ENCODE data around the gene CTNND1.
"Not testable (repeated sequence)": the region's sequence is repeated elsewhere in the genome, so short reads cannot be mapped to it uniquely, and the experiment has no call there.

CTNND1 gene, protein sequence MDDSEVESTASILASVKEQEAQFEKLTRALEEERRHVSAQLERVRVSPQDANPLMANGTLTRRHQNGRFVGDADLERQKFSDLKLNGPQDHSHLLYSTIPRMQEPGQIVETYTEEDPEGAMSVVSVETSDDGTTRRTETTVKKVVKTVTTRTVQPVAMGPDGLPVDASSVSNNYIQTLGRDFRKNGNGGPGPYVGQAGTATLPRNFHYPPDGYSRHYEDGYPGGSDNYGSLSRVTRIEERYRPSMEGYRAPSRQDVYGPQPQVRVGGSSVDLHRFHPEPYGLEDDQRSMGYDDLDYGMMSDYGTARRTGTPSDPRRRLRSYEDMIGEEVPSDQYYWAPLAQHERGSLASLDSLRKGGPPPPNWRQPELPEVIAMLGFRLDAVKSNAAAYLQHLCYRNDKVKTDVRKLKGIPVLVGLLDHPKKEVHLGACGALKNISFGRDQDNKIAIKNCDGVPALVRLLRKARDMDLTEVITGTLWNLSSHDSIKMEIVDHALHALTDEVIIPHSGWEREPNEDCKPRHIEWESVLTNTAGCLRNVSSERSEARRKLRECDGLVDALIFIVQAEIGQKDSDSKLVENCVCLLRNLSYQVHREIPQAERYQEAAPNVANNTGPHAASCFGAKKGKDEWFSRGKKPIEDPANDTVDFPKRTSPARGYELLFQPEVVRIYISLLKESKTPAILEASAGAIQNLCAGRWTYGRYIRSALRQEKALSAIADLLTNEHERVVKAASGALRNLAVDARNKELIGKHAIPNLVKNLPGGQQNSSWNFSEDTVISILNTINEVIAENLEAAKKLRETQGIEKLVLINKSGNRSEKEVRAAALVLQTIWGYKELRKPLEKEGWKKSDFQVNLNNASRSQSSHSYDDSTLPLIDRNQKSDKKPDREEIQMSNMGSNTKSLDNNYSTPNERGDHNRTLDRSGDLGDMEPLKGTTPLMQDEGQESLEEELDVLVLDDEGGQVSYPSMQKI

GRCh38 chr11:57761301-57762234, at the start of gene CTNND1:
TSS of gene CTNND1 (plus strand) at chr11:57761802. CDS start at chr11:57791479, 29,677 bp downstream.
- TF ChIP-seq CTCF (conservative IDR thresholded peaks at IDR 0.05; ENCODE audit: low read depth, low read length): peak; percentile 17
- H3K4me3 ChIP-seq (ENCODE audit: low read depth, low read length): peak within 1 kb of the TSS; percentile 72
- peak; percentile 99 for DNase-seq (ENCODE audit: low read depth)

DNA sequence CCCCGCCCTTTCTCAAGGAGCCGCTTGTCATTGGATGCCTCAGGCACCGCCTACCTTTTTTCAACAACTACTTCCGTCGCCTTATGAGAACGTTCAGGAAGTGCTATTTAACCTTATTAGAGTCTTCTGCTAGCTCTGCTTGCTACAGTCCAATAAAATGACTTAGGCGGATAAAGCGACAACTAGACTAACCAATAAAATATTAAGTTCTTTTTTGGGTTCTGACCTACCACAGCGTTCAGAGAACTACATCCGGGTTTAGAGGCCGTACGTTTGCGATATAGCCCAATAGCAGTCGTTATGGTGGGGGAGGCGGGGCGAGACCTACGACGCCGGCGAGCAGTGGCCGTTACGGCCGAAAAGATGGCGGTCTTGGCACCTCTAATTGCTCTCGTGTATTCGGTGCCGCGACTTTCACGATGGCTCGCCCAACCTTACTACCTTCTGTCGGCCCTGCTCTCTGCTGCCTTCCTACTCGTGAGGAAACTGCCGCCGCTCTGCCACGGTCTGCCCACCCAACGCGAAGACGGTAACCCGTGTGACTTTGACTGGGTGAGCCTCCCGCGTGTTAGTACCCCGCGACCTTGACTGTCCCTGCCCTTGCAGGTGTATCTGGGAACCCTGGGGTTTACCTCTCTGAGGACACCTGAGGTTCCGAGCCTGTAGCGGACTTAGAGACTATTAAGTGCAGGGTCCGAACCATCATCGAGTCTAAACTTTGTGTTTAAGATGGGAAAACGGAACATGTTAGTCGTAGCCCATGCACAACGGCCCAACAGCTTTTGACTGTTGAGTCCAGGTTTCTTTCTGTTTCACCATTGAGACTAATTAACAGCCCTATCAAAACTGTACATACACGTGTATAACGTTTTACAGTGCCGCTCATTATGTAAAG, 49.1 kb upstream of the CTNND1 start, which contains the start of gene TMX2:
TMX2 (plus strand) TSS at position 338 of the 895 bp plus-strand sequence; CDS start at position 364, 26 bp downstream.
- peak; percentile 100 for DNase-seq (ENCODE audit: low read depth)
- no peak for TF ChIP-seq CTCF (conservative IDR thresholded peaks at IDR 0.05; ENCODE audit: low read depth, low read length)
- peak within 1 kb of the TSS; percentile 96 for H3K4me3 ChIP-seq (ENCODE audit: low read depth, low read length)

DNA sequence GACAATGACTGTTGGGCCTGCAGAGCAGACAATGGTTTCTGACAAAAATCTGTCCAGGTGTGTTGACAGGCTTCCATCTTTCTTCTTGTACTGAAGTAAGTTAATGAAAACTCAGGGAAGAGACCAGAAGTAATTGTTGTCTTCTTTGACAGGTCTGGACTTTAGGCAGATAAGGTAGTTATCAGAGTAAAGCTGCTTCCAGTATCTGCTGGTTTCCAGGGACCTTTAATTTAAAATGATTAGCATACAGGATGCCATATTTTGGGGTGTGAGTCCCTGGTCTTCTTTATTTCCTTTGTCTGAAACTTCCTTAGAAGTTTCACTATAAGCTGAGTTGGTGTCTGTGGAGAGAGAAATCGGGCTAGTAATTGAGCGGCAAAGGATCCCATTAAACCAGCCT, 47.8 kb upstream of the CTNND1 start:
- DNase-seq (ENCODE audit: low read depth): no peak
- peak overlapping the region; percentile 96 for H3K4me3 ChIP-seq (ENCODE audit: low read depth, low read length)
- no peak for TF ChIP-seq CTCF (conservative IDR thresholded peaks at IDR 0.05; ENCODE audit: low read depth, low read length)

DNA sequence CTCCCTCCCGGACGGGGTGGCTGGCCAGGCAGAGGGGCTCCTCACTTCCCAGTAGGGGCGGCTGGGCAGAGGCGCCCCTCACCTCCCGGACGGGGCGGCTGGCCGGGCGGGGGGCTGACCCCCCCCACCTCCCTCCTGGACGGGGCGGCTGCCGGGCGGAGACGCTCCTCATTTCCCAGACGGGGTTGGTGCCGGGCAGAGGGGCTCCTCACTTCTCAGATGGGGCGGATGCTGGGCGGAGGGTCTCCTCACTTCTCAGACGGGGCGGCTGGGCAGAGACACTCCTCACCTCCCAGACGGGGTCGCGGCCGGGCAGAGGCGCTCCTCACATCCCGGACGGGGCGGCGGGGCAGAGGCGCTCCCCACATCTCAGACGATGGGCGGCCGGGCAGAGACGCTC, 44.9 kb upstream of the CTNND1 start:
- not testable (repeated sequence) for H3K4me3 ChIP-seq (ENCODE audit: low read depth, low read length); DNase-seq (ENCODE audit: low read depth)

DNA sequence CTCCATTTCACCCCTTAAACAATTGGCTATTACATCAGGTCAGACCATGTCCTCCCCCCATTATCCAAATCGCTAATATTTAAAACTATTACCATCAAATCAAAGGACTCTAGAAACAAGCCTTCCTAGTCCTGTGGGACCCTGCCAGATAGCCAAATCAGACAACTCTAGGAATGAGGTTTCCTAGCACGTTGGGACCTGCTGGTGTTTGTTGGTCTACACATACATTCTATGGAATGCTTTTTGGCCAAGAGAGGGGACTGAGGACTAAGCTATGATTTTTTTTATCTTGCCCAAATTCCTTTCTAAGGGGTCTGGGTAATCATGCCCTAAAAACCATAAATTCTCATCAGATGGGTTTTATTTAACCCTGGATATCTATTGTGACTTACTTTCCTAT, 34.4 kb upstream of the CTNND1 start:
- DNase-seq (ENCODE audit: low read depth): no peak

More for the DNA sequence above, 34.4 kb upstream of the CTNND1 start:
- no peak for TF ChIP-seq CTCF (conservative IDR thresholded peaks at IDR 0.05; ENCODE audit: low read depth, low read length)
- no peak overlapping the region for H3K4me3 ChIP-seq (ENCODE audit: low read depth, low read length)
